GM18868 (cell line): ENCODE data around the gene LIPH.
"Not testable (repeated sequence)": the region's sequence is repeated elsewhere in the genome, so short reads cannot be mapped to it uniquely, and the experiment has no call there.

ENCODE experiments used
- ATAC-seq: cut with Tn5 transposase; IDR thresholded peaks from one replicate; pipeline ENCODE4 v1.9.1; 2021; ENCODE audit warnings: mild to moderate bottlenecking, moderate library complexity; ENCODE audit not compliant: unreplicated experiment

The LIPH gene

DNA sequence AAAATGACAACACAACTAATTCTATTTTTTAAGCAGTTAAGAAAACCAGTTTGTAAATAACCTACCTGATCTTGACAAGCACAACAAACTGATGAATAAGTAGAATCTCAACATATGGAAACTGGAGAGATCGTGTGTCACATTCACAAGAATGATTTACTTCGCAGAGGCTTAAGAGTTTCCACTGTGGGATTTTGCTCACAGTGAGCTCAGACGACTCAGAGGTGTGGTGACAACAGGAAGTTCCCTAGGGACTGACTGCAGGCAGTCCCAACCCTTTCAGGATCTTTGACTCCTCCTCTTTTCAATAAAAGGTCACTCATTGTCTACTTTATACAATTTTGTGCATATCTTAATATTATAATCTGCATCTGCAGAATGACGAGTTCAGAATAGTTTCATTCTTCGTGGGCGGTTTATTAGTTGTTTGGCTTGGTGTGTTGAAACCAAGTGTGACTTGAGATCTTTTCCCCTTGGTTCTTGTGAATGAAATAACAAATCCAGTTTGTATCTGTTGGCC, at the start of gene LIPH:
LIPH (minus strand) TSS at position 231 of the 520 bp plus-strand sequence; CDS start at position 114, 117 bp downstream.
- ATAC-seq, result peak; percentile 69

DNA sequence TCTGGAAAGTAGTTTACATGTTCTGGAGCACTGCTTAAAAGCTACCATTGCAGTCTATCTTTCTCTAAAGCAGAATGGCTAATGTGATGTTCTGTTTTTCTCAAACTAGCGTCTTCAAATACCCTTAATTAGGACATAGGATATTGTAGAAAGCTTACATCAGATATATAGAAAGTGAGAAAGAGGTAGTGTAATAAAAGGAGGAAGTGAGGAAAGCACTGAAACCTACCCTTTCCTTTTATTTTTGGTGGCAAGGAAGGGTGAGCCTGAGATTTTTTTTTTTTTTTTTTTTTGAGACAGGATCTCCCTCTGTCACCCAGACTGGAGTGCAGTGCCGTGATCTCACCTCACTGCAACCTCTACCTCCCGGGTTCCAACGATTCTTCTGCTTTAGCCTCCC, 43.1 kb upstream of the LIPH start:
- ATAC-seq, result peak; percentile 64

DNA sequence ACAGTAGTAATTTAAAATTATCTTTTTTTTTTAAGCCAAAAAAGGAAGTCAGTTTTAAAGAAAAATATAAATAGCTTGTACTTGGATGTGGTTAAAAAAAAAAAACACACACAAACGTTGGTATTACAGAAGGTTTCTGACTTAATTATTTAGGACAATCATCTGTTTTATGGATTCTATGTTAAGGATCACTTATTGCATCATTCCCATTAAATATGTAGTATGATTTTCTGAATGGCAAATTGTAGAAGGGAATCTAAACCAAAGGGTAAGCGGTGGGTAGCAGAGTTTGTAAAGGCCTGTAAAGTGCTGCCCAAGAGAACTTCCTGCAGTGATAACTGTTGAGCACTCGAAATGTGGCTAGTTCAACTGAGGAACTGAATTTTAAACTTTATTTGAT, 41.7 kb upstream of the LIPH start:
- no peak for ATAC-seq

DNA sequence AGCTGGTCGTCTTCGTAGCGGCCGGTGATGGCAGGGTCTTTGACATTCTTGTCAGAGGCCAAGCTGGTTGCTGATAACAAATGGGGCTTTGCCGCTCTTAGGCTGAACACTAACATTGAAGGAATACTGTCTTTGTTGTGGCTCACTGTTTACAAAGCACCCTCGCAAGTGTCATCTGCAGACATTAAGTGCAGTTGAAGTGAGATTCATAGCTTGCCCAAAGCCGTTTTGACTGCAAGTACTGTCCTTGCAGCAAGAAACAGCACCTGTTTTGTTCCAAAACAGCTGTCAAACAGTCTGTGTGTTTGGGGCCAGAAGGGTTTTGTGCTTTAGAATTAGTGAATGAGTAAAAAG, 34.3 kb upstream of the LIPH start:
- no peak for ATAC-seq

DNA sequence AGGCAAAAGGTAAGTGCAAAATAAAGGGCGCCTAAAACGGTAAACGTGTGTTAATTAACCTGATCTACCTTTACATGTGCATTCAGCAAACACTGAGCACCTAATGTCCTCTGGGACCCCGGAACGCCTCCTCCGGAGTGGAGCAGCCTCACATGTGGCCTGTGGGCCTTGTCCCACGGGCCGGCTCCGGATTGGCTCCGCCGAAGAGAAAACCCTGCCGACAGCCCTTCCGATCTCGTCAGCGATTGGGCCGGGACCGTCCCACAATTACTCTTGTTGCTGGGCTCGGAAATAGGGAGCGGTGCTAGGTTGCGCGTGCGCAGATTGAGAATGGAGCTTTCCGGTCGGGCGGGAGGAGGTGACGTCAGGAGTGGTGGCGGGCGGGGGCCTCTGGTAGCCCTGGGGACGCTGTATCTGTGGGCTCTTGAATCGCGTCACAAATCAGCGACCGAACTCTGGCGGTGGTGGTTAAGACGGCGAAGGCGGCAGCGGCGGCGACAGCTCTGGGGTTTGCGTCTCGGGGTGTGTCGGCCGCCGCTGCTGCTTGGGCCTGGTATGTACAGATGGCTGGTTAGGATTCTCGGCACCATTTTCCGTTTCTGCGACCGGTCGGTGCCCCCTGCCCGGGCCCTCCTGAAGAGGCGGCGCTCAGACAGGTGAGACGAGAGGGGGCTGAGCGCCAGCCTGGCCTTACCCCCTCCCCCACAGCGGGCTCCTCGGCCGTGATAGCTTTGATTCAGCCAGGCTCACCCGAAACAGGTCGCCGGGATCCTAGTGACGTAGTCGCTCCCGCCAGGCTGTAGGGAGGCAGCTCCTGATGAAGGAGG, 33.7 kb upstream of the LIPH start, which contains the start of gene SENP2:
SENP2 (plus strand) TSS at position 437 of the 827 bp plus-strand sequence; CDS start at position 556, 119 bp downstream.
- peak; percentile 95 for ATAC-seq

DNA sequence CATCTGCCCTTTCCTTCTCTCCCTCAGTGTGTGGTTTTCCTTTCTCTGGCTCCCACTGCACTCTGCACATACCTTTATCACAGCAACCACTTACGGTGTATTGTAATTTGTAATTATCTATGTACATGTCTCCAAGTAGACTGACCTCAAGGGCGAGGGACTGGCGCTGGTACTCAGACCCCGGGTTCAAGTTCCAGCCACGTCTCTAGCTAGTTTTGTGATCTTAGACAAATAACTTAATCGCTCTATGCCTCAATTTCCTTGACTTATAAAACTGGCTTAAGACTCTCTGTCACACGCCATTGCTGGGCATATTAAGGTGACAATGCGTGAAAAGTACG, 33.1 kb upstream of the LIPH start:
- ATAC-seq, result no peak

DNA sequence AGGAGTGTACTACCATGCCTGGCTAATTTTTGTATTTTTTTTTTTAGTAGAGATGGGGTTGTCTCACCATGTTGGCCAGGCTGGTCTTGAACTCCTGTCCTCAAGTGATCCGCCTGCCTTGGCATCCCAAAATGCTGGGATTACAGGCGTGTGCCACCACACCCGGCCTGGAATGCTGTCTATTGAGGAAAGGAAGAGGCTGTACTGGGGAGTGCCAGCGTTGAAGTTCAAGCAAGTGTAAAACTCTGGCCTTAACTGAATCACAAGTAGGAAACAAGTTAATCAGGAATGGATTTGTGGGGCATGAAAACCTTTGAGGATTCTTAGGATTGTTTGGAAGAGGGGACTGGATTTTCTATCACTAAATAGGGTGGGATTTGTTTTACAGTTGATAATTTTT, 32.3 kb upstream of the LIPH start:
- no peak for ATAC-seq

DNA sequence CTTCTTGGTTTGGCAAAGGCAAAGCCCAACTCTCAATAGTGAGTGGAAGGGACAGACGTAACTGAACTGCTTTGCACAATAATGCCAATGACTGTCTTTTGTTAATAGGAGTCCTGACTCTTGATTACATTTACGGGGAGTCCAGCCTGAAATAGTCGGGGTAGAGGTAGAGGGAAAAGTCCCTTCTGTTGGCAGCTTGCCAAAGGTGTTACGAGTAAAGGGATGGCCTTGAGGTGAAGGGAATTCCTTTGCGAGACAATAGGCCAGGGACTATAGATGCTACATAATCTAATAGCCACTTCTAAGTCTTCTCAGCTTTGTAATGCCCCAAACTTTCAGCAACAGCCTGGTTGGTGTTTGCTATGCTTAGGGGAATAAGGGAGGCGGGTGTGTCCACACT, 31.5 kb upstream of the LIPH start:
- no peak for ATAC-seq

DNA sequence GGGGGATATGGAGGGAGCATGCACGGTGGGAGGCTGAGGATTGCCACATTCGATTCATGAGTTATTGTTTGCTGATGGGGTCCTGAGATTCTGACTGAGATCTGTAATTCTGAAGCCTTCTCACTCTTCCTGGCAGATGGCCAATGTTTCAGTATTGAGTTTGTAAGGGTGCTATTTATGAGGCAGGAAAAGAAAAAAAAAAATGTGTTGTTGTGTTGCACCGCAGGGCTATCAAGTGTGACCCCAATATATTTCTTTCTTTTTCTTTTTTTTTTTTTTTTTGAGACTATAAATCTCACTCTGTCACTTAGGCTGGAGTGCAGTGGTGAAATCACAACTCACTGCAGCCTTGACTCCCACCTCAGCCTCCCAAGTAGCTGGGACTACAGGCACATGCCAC, 30.5 kb upstream of the LIPH start:
- no peak for ATAC-seq

DNA sequence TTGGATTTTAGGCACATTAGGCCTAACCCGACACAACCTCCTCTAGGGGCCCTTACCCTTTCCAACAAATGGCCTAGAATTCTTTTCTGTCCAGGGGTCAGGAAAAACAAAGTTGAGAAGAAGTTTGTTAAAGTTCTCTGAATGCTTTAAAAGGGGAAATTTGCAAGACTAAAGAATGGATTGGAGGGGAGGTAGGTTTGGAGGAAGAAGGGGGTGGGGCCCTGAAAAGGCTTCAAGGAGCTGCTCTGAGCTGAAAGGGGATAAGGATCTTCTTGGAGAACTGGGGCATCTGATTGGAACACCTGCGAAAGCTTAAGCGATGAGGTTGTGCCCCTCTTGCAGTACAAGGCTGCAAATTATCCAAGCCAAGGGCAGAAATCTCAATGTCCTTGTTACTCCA, 29.8 kb upstream of the LIPH start:
- ATAC-seq, result no peak

DNA sequence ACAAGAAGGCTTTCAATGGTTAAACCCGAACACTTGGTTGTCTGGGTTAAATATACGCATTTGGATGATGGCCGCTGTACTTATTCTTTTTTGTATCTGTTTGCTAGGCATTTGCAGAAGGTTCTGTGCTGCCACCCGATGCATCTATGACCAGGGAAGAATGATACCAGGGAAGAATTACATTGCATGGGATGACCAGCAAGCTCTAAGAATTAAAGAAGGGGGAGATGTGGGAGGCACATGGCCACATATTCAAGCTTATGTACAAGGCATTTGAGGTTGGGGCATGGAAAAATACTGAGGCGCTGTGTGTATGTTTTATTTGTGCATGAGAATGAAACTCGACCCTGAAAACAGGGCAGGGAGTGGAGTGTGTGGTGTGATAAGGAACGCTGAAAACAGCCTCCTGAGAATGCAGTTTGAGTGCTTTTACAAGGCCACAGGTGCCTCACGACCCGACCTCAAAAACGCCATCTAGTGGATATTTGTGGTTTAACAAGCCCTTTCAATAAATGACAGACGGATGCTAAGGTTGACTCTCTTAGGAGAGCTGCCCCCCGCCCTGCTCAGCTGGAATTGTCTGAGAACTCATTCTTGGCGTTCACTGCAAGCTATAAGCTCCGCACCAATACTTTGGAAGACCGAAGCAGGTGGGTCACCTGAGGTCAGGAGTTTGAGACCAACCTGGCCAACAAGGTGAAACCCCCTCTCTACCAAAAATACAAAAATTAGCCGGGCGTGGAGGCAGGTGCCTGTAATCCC, 22.9 kb upstream of the LIPH start:
- peak; percentile 78 for ATAC-seq

DNA sequence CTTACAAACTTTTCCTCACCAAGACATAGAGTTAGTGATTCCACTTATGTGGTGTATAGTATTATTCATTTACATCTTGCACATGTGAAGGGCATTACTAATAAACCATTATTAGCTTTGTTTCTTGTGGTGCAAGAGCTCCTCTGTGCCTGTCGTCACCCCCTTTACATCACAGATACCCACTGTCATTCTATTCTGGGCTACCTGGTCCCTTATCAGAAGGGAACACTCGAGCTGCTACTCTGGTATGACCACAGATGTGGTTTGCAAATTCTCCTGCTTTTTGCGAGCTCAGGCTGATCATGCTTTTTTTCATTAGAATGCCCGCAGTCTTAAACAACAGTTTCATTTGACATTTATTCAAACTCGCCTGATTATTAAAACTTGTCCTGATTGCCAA, 19.8 kb upstream of the LIPH start:
- ATAC-seq, result no peak

DNA sequence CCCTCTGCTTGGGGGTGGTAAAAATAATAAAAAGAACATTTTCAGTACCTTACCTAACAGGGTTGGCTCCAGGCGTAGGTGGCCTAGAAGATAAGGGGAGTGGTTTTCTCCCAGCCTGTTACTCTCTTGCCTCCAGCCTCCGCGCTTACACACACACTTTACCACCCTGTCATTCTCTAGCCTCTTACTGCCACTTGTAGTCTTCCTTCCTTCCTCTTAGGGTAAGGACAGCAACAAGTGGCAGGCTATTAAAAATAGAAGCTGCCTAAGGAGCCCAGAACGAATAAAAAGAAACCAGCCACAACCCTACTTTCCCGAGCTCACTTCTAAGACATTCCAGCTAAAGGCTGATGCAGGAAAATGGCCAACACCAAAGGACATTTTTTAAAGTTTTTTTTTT, 9.6 kb upstream of the LIPH start:
- ATAC-seq, result no peak

DNA sequence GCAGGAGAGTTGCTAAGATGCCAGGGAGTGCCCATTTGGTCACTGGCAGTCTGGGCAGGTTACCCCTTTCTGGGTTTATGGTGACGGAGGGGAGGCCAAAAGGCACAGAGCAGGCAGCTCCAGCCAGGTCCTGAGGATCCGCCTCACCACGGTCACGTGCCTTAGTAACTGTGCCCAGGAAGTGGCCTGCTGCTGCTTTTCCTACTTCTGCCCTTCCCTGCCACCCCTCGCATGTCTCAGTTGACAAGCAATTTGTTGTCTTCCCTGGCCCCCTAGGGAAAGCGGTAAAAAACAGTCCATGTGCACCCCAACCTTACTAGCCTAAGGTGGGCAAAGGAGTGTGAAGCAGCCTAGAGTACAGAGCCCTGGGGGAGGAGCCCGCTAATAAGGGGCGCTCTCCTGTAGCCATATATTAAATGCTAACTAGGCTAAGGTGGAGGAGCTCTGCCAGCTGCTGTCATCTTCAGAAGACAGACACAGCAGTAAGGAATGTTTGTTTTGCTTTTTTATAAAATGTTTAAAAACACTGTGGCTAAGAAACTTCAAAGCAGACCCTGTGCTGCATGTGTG, 9.1 kb upstream of the LIPH start:
- no peak for ATAC-seq

DNA sequence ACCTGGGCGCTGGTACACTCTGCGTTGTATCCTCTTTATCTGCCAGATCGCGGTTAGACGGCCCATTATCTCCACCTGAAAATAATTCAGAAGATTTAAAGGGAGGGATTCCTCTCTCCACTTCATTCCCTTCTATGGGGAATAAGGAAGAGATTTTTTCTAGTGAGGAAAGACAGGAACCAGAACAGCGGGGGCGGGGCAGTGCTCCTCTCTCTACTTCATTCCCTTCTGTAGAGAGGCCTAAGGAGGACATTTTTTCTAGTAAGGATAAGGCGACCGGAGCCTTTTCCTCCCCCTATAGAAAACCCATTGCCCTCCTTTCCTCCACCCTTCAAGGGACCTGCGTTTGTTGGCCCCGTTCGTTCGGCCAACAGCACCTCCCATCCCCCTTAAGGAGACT, 8.3 kb upstream of the LIPH start:
- no peak for ATAC-seq

DNA sequence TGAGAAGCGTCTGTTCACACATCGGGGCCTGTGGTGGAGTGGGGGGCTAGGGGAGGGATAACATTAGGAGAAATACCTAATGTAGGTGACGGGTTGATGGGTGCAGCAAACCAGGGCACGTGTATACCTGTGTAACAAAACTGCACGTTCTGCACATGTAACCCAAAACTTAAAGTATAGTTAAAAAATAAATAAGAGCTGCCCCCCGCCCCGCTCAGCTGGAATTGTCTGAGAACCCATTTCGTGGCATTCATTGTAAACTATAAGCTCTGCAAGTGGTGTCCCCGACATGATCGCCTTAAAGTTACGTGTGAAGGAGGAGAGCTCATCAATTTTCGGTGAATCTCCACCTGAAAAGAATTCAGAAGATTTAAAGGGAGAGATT, 7.3 kb upstream of the LIPH start:
- no peak for ATAC-seq

DNA sequence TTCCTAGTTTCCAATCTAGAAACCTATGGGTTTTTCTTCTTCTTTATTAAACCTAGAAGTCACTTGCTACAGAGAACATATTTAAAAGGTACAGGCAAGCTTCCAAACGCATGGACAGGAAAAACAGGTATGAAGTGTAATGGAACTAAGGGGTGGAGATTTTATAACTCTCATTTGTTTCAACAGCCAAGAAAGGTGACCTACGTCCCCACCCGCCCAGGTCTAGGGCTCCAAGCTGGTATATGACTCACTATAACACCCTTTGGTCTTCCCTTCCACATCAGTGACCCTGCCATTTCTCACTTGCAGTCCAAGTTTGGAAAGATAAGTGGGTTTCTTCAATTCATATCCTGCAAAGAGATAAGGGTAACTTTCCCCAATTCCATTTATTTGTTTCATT, 6.0 kb upstream of the LIPH start:
- no peak for ATAC-seq

DNA sequence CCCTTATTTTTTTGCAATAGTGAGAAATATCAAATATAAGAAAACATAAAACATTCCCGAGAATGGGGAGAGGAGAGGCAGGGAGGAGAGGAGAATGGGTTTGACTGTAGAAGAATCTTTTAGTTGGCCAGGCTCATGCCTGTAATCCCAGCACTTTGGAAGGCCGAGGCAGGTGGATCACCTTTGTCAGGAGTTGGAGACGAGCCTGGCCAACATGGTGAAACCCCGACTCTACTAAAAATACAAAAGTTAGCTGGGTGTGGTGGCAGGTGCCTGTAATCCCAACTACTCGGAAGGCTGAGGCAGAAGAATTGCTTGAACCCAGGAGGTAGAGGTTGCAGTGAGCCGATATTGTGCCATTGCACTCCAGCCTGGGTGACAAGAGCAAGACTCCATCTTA, 4.3 kb upstream of the LIPH start:
- ATAC-seq, result not testable (repeated sequence)

DNA sequence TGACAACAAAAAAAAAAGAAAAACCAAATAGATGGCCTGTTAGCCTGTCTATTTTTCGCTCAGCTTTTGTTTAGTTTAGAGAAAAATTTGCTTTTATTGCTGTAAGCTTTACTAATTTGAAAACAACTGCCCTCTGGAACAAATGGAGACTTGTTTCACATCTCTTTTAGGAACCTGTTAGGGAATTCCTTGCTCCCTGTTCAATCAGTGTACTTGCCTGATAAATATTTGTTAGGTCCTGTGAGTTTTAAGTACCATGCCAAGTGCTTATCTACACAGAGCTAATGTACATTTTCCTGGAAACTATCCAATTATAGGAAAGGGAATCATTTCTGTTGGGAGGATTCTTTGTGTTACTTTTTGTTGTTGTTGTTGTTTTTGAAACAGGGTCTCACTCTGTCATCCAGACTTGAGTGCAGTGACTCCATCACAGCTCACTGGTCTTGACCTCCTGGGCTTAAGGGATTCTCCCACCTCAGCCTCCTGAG, 3.5 kb upstream of the LIPH start:
- no peak for ATAC-seq

DNA sequence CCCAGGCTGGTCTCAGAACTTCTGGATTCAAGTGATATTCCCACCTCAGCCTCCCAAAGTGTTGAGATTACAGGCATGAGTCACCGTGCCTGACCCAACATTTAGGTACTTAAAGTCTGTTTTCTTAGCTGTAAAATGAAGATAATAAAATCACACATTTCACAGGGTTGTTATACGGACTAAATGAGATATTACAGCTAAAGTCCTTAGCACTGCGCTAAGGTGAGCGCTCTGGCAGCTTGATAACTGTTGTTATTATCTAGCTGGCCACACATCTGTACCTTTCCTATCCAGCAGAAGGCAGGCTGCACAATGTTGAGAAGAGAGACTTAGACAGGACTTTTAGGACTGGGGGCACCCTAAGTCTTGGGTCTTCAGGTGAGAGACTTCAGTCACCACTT, 2.7 kb upstream of the LIPH start:
- ATAC-seq, result no peak

DNA sequence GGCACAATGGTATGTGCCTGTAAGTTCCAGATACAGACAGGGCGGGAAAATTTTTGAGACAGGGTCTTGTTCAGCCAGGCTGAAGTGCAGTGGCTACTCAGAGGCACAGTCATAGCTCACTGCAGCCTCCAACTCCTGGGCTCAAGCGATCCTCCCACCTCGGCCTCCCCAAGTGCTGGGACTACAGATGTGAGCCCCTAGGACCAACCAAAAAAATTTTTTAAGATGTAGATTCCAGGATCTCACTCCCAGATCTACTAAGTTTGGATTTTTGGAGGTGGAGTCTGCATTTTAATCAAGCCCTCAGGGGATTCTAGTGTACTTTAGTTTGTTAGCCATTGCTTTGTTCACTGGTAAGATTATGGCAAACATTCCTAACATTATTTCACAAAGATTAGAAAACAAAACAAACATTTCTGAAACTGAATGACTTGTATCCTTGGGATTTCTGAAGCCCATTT, 2.7 kb downstream of the LIPH start:
- no peak for ATAC-seq

DNA sequence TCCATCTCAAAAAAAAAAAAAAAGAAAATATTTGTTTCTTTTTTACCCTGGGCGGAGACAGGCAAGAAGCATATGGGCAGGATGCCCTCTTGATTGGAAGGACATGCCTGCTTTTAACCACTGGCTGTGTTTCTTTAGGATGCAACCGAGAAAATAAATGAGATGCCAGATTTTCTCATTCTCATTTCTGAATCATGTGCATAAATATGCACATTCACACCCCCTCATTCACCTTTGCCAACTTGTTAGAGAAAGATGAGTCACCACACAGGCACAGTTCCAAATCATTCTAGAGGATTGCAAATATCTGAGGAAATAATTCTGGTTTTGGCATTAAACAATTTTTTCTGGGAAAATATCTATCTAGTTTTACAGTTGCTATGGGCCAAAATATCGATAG, 3.3 kb downstream of the LIPH start:
- ATAC-seq, result no peak
